ENCODE results near the gene GAL.

- no peak for TF ChIP-seq POLR2A (IDR thresholded peaks at IDR 0.05)
- TF ChIP-seq, protein P1, sequence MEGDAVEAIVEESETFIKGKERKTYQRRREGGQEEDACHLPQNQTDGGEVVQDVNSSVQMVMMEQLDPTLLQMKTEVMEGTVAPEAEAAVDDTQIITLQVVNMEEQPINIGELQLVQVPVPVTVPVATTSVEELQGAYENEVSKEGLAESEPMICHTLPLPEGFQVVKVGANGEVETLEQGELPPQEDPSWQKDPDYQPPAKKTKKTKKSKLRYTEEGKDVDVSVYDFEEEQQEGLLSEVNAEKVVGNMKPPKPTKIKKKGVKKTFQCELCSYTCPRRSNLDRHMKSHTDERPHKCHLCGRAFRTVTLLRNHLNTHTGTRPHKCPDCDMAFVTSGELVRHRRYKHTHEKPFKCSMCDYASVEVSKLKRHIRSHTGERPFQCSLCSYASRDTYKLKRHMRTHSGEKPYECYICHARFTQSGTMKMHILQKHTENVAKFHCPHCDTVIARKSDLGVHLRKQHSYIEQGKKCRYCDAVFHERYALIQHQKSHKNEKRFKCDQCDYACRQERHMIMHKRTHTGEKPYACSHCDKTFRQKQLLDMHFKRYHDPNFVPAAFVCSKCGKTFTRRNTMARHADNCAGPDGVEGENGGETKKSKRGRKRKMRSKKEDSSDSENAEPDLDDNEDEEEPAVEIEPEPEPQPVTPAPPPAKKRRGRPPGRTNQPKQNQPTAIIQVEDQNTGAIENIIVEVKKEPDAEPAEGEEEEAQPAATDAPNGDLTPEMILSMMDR (IDR thresholded peaks at IDR 0.05), result no peak
Observed at GRCh38 chr11:68710409-68710808, 26.1 kb downstream of the GAL start.
